Measurements from ENCODE around the gene GPATCH3. TPM values are rescaled to one million over a fixed set of nuclear protein-coding genes. Genes with fewer than 3 reads are reported as not detected.
A peak's percentile ranks its signal among the peaks of the same experiment; 100 is the strongest.
"Not testable (repeated sequence)": the region's sequence is repeated elsewhere in the genome, so short reads cannot be mapped to it uniquely, and the experiment has no call there.

GPATCH3 gene
- total RNA-seq, 2 donors from 2014 or later, result 9.2 to 28.2 TPM

GRCh38 chr1:26887125-26887524, 13.1 kb downstream of the GPATCH3 start:
- TF ChIP-seq CTCF (IDR thresholded peaks at IDR 0.05), result peak in 1 of 4 experiments; percentile 21
- no peak for TF ChIP-seq POLR2A (IDR thresholded peaks at IDR 0.05)
- no peak for TF ChIP-seq POLR2AphosphoS5 (IDR thresholded peaks at IDR 0.05)
- no peaks in the 10 kb centered on the region for H3K27me3 ChIP-seq (replicated peaks; ENCODE audit: insufficient read depth)
- no peak overlapping the region for H3K4me3 ChIP-seq
- WGBS, result 85% methylated on average over 1 of the region's 1 CpG
- intact Hi-C loops (cut with DNase I), result no loop called here
- H3K27ac ChIP-seq, result no peak overlapping the region
- H3K36me3 ChIP-seq, result peaks cover 10 to 33% of the 10 kb centered on the region in 2 donors
- no peaks in the 10 kb centered on the region for H3K9me3 ChIP-seq
- DNase-seq (ENCODE audit: low spot score), result no peak
- peaks cover 6% of the 10 kb centered on the region for H3K4me1 ChIP-seq (replicated peaks)

GRCh38 chr1:26882696-26883463, 17.4 kb downstream of the GPATCH3 start:
- Histone ChIP-seq H3K9me3 (no peaks in the 10 kb centered on the region), H3K4me1 (replicated peaks) (peaks cover under 1% of the 10 kb centered on the region), H3K27me3 (replicated peaks; ENCODE audit: insufficient read depth) (no peaks in the 10 kb centered on the region), H3K27ac (no peak overlapping the region), H3K4me3 (no peak overlapping the region), H3K36me3 (peaks cover 5 to 41% of the 10 kb centered on the region in 2 donors)
- TF ChIP-seq CTCF (IDR thresholded peaks at IDR 0.05), result no peak
- no peak for TF ChIP-seq POLR2A (IDR thresholded peaks at IDR 0.05)
- no peak for TF ChIP-seq POLR2AphosphoS5 (IDR thresholded peaks at IDR 0.05)
- 85% methylated on average over 5 of the region's 5 CpGs for WGBS
- intact Hi-C loops (cut with DNase I), result no loop called here
- DNase-seq (ENCODE audit: low spot score), result no peak

- WGBS, result 89% methylated on average over 6 of the region's 6 CpGs
Observed at GRCh38 chr1:26881611-26882010, 18.7 kb downstream of the GPATCH3 start.

GRCh38 chr1:26879793-26880192, 20.5 kb downstream of the GPATCH3 start:
- Histone ChIP-seq H3K9me3 (no peaks in the 10 kb centered on the region), H3K4me1 (replicated peaks) (peaks cover 3% of the 10 kb centered on the region), H3K27me3 (replicated peaks; ENCODE audit: insufficient read depth) (no peaks in the 10 kb centered on the region), H3K36me3 (peaks cover 0 to 23% of the 10 kb centered on the region in 2 donors), H3K4me3 (no peak overlapping the region), H3K27ac (no peak overlapping the region)
- intact Hi-C loops (cut with DNase I), result loop anchor here (10.0 kb wide), 1 partner anchor 275 kb away; no protein-coding TSS in a partner anchor
- 89% methylated on average over 4 of the region's 4 CpGs for WGBS
- DNase-seq (ENCODE audit: low spot score), result no peak
- TF ChIP-seq POLR2A (IDR thresholded peaks at IDR 0.05) (no peak), POLR2AphosphoS5 (IDR thresholded peaks at IDR 0.05) (no peak), CTCF (IDR thresholded peaks at IDR 0.05) (no peak)

More at GRCh38 chr1:26881611-26882010, 18.7 kb downstream of the GPATCH3 start:
- H3K9me3 ChIP-seq; H3K27me3 ChIP-seq (replicated peaks; ENCODE audit: insufficient read depth); H3K4me1 ChIP-seq (replicated peaks); H3K27ac ChIP-seq; intact Hi-C loops (cut with DNase I); H3K4me3 ChIP-seq; DNase-seq (ENCODE audit: low spot score): not testable (repeated sequence)
- peaks cover 5 to 36% of the 10 kb centered on the region in 2 donors for H3K36me3 ChIP-seq

GRCh38 chr1:26877326-26877725, 22.9 kb downstream of the GPATCH3 start:
- H3K27me3 ChIP-seq (replicated peaks; ENCODE audit: insufficient read depth), result no peaks in the 10 kb centered on the region
- intact Hi-C loops (cut with DNase I), result loop anchor here (2.0 to 10.0 kb wide), 2 partner anchors 25 to 273 kb away; no protein-coding TSS in a partner anchor
- no peak overlapping the region for H3K27ac ChIP-seq
- no peak for TF ChIP-seq POLR2A (IDR thresholded peaks at IDR 0.05)
- TF ChIP-seq CTCF (IDR thresholded peaks at IDR 0.05), result no peak
- TF ChIP-seq POLR2AphosphoS5 (IDR thresholded peaks at IDR 0.05), result no peak
- peaks cover 3% of the 10 kb centered on the region for H3K4me1 ChIP-seq (replicated peaks)
- H3K4me3 ChIP-seq, result no peak overlapping the region
- H3K36me3 ChIP-seq, result peaks cover 0 to 10% of the 10 kb centered on the region in 2 donors
- 33% methylated on average over 2 of the region's 2 CpGs for WGBS
- DNase-seq (ENCODE audit: low spot score), result no peak
- H3K9me3 ChIP-seq, result no peaks in the 10 kb centered on the region

All from prostate gland (tissue), 2 donors.